Right lobe of liver (tissue), 4 donors: ENCODE measurements around the gene YTHDF1.

Experiments used
- CTCF ChIP-seq, 4 donors: fragments of 200-600 bp in 3 of 4; fragments of 450-650 bp in 1 of 4; IDR thresholded peaks; one replicate each; pipeline versions ENCODE4 v1.5.1 to v1.8.0; 2016 to 2022; ENCODE audit warnings: antibody characterized with exemption in 4 of 4, mild to moderate bottlenecking in 2 of 4
- POLR2A ChIP-seq: fragments of 450-650 bp; IDR thresholded peaks from one replicate; pipeline ENCODE4 v1.6.1; 2017; ENCODE audit warnings: antibody characterized with exemption, mild to moderate bottlenecking
- donor health status: DM: no; HTN: no; CAD: no.
- donor health status: DM: no; HTN: no; CAD: no.
- donor health status: DM: no; HTN: yes; CAD: no.

- TF ChIP-seq CTCF (IDR thresholded peaks at IDR 0.05): no peak
- no peak for TF ChIP-seq POLR2A
Observed at GRCh38 chr20:63258781-63259180, 42.9 kb upstream of the YTHDF1 start.
